Testis (tissue), 2 donors: ENCODE measurements around the gene GPN3.
"Not testable (repeated sequence)": the region's sequence is repeated elsewhere in the genome, so short reads cannot be mapped to it uniquely, and the experiment has no call there.

Source experiments
- CTCF ChIP-seq, 3 experiments: fragments of 450-650 bp in 2 of 3; fragments of 200-600 bp in 1 of 3; sonication (generic) in 1 of 3; IDR thresholded peaks; one replicate each; pipeline ENCODE4 v1.5.1; 2016 to 2019; ENCODE audit warnings: antibody characterized with exemption in 3 of 3, mild to moderate bottlenecking in 2 of 3, moderate library complexity in 1 of 3
- POLR2A ChIP-seq: fragments of 450-650 bp; IDR thresholded peaks from one replicate; pipeline ENCODE4 v1.6.1; 2017; ENCODE audit warnings: antibody characterized with exemption, mild to moderate bottlenecking, moderate library complexity

GRCh38 chr12:110410086-110410485, 58.0 kb downstream of the GPN3 start:
- not testable (repeated sequence) for TF ChIP-seq CTCF (IDR thresholded peaks at IDR 0.05); POLR2A
